GM18867 (cell line): ENCODE results near the gene INTS14.
"Not testable (repeated sequence)": the region's sequence is repeated elsewhere in the genome, so short reads cannot be mapped to it uniquely, and the experiment has no call there.

Experiments used
- ATAC-seq: cut with Tn5 transposase; IDR thresholded peaks from one replicate; pipeline ENCODE4 v1.9.1; 2021; ENCODE audit warnings: mild to moderate bottlenecking, moderate library complexity; ENCODE audit not compliant: unreplicated experiment

INTS14 gene

DNA sequence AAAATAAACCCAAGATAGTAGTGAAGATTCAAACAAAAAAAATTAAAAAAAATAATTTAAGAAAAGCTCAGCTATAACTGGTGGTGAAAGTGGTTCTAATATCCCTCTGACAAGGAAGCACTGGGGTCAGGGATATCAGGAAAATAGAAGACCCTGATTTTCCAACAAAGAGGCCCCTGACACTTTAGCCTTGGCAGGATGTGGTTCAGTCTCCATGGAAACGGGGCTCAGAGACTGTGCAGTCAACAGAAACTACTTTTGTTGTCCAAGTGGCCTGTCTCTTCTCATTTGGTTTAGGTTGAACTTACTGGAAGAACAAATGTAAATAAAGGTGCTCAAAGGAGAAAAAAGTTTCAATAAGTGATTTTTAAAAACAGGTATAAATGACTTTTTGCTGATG, 27.2 kb downstream of the INTS14 start:
- ATAC-seq, result peak; percentile 40

DNA sequence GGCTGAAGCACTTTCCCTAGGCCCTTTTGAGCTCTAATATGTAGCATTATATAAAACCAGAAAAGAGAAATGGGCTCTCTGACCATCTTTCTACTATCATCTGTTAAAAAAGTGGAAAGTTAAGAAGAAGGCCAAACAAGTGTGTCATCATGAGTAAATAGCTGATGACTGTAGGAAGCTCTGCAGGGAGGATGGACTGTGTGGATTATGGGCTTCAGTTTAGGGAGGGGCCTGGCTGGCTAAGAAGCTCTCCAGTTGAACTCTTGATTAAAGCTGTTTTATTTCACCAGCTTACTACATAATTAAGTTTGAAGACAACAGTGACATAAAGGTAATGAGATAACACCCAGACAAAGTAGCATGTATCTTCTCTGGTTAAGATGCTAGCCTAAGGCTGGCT, 30.6 kb downstream of the INTS14 start:
- ATAC-seq, result no peak

- no peak for ATAC-seq
Observed at GRCh38 chr15:65579762-65580161, 31.2 kb downstream of the INTS14 start.

GRCh38 chr15:65578904-65579728, 31.8 kb downstream of the INTS14 start:
- no peak for ATAC-seq

- no peak for ATAC-seq
Observed at GRCh38 chr15:65577129-65577996, 33.6 kb downstream of the INTS14 start.

- ATAC-seq, result no peak
Observed at GRCh38 chr15:65576664-65577063, 34.3 kb downstream of the INTS14 start.

GRCh38 chr15:65571971-65572370, 39.0 kb downstream of the INTS14 start:
- ATAC-seq, result no peak

DNA sequence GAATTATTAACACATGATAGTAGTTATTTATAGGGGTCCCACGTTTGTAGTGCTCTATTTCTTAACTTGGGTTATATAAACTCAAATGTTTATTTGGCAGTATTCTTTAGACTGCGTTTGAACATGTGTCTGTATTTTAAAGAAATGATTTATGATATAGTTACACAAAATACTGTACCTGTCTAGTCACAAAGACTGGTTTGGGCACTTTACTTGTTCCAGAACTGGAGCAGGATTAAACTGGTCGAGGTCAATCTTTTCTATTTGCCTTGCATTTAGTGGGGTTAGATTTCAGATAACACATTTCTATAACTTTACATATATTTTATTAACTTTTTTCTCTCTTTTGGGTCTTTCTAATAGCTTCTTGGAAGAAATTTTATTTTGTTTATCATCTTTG, 41.2 kb downstream of the INTS14 start:
- ATAC-seq, result no peak

GRCh38 chr15:65561934-65562333, 49.0 kb downstream of the INTS14 start:
- ATAC-seq, result no peak

DNA sequence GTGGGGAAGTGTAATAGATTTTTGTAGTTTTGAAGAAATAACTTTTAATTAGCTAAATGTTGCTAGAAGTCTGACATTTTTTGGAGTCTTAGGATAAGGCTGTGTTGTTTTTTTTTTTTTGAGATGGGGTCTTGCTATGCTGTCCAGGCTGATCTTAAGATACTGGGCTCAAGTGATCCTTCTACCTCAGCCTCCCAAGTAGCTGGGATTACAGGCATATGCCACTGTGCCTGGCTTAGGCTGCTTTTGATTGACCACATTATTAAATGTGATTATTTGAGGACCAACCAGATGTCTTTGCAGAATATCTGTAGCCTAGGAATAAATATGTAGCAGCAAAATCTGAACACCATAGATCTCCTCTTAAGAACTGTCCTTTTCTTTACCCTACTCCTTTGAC, 51.0 kb downstream of the INTS14 start:
- ATAC-seq, result no peak

DNA sequence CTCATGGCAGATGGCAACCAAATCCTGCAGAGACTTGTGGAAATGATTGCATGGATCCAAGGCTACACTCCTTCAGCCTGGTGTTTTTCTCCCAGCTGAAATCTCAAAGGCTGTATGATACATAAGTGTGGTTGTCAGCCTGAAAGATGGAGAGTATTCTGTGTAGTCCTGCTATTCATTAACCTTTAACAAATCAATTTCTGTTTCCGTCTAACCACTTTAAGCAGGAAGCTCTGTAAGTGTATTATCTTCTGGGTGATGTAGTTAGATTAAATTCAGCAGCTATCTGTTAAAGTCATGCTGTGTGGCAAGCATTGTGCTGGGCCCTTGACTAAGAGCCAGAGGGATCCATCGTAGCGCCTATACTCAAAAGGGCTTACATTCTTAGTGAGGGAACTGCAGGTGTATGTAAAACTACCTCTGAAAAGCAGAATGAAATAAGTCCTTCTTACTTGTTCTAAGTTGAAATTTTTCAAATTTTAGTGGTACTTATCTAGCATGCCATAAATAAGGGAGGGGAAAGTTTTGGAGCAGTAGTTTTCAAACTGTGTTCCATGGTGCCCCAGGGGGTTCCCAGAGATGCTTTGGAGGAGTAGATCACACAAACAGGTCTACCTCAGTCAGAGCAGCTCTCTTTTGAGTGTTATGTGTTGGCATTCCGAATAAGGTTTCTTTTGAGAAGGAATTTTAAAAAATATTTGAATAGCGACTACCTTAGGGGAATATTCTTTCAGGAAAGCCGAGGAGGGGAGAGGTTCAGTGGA, 51.8 kb downstream of the INTS14 start:
- ATAC-seq, result no peak

- no peak for ATAC-seq
Observed at GRCh38 chr15:65558336-65558735, 52.6 kb downstream of the INTS14 start.

- ATAC-seq, result no peak
Observed at GRCh38 chr15:65556622-65557021, 54.3 kb downstream of the INTS14 start.

GRCh38 chr15:65553691-65554090, 57.2 kb downstream of the INTS14 start:
- ATAC-seq, result no peak

DNA sequence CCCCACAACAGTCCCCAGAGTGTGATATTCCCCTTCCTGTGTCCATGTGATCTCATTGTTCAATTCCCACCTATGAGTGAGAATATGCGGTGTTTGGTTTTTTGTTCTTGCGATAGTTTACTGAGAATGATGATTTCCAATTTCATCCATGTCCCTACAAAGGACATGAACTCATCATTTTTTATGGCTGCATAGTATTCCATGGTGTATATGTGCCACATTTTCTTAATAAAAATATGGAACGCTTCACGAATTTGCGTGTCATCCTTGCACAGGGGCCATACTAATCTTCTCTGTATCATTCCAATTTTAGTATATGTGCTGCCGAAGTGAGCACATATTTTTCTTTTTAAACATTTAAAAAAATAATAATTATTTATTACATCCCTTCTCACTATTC, 58.1 kb downstream of the INTS14 start:
- not testable (repeated sequence) for ATAC-seq

DNA sequence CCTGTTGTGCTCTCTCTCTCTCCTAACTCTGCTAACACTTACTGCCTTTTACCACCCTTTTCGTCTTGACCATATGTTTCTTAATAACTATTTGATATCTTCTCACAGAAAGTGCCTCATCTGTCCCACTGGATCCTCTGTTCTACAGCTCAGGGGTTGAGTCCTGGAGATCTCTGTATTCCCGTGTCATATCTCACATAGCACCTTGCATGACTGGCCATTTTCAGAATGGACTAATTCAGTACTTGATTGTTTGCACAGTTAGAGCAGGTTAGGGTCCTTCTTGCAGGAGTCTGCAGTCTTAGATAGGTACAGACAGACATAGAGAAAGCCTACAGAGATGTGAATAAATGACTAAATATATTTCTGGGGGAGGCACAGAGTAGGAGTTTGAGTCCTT, 59.7 kb downstream of the INTS14 start:
- ATAC-seq, result no peak

DNA sequence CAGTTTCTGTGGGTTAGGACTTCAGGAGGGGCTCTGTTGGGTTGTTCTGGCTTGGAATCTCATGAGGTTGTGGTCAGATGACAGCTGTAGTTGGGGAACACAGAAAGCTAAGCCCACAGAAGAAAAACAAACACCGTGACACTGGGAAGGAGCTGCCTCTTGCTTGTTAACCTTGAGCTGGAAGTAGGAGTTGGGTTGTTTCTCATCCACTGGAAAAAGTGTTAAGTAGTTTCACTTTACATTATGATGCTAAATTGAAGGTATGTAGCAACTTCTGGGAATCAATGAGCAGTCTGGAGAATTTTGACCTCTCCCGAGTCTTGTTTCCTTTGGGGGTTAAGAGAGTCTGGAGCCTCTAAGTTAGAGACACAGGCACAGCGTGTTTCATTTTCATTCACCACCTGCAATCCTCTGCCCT, 60.2 kb downstream of the INTS14 start:
- no peak for ATAC-seq

DNA sequence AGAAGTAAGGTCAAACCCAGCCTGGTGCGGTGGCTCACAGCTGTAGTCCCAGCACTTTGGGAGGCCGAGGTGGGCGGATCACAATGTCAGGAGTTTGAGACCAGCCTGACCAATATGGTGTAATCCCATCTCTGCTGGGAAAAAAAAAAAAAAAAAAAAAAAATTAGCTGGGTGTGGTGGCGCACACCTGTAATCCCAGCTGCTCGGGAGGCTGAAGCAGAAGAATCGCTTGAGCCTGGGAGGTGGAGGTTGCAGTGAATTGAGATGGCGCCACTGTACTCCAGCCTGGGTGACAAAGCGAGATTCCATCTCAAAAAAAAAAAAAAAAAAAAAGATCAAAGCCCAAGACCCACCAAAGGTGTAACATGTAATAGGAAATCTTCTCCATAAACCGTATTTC, 61.6 kb downstream of the INTS14 start:
- not testable (repeated sequence) for ATAC-seq

DNA sequence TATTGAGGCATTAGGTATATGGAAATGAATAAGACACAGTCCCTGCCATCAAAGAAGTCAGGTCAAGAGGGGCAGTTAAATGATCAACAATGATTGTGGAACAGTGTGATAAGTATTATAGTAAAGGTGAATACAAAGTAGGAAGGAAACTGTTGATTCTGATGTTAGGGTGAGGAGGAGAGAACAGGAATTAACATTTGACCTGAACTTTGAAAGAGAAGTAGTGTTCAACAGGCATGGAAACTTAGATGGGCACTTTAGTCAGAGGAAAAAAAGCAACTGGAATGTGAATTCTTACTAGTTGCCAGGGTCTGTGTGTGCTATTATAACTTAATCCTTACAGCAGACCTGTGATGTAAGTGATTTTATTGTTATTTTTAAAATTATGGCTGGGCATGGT, 63.1 kb downstream of the INTS14 start:
- no peak for ATAC-seq

- no peak for ATAC-seq
Observed at GRCh38 chr15:65541231-65541820, 69.6 kb downstream of the INTS14 start.

GRCh38 chr15:65540314-65540713, 70.6 kb downstream of the INTS14 start:
- no peak for ATAC-seq
